Neuronal stem cell (in vitro differentiated cells): ENCODE measurements around the gene KRT8.
A peak's percentile ranks its signal among the peaks of the same experiment; 100 is the strongest.

ENCODE experiments used
- DNase-seq: peaks from one replicate; pipeline ENCODE4 v3.0.0-alpha.2; 2013; ENCODE audit warnings: low spot score
- H2AFZ ChIP-seq: one replicate; pipeline ENCODE4 v1.6.1; 2013; ENCODE audit warnings: mild to moderate bottlenecking, low read length, inconsistent platforms
- H2AK5ac ChIP-seq: 2 replicates; pipeline ENCODE4 v1.6.1; 2013; ENCODE audit warnings: low read depth, mild to moderate bottlenecking, inconsistent platforms, low read length, moderate library complexity, mixed read lengths
- H2BK120ac ChIP-seq: 2 replicates; pipeline ENCODE4 v1.6.1; 2013; ENCODE audit warnings: low read depth, mild to moderate bottlenecking, inconsistent platforms, low read length, moderate library complexity, mixed read lengths
- H2BK12ac ChIP-seq: one replicate; pipeline ENCODE4 v1.6.1; 2013; ENCODE audit warnings: low read length, inconsistent platforms
- H2BK15ac ChIP-seq: 2 replicates; pipeline ENCODE4 v1.6.1; 2013; ENCODE audit warnings: mild to moderate bottlenecking, low read length, inconsistent platforms, mixed read lengths
- H2BK5ac ChIP-seq: one replicate; pipeline ENCODE4 v1.6.1; 2013; ENCODE audit warnings: inconsistent platforms, mild to moderate bottlenecking, low read length, moderate library complexity
- H3K14ac ChIP-seq: one replicate; pipeline ENCODE4 v1.6.1; 2013; ENCODE audit warnings: low read length, inconsistent platforms
- H3K18ac ChIP-seq: 2 replicates; pipeline ENCODE4 v1.6.1; 2013; ENCODE audit warnings: low read length, inconsistent platforms
- H3K23ac ChIP-seq: 2 replicates; pipeline ENCODE4 v1.6.1; 2013; ENCODE audit warnings: low read depth, mild to moderate bottlenecking, mixed read lengths, low read length, inconsistent platforms; ENCODE audit not compliant: poor library complexity
- H3K27ac ChIP-seq: replicated peaks from 3 replicates; pipeline ENCODE4 v1.5.1; 2013; ENCODE audit warnings: low read length, inconsistent platforms
- H3K27me3 ChIP-seq, 3 experiments: 2 replicates each; pipeline ENCODE4 v1.6.1; 2013; ENCODE audit warnings: low read length in 3 of 3, mild to moderate bottlenecking in 2 of 3, inconsistent platforms in 1 of 3, low read depth in 1 of 3, mixed read lengths in 1 of 3, moderate library complexity in 1 of 3; ENCODE audit not compliant: control insufficient read depth in 3 of 3, insufficient read depth in 3 of 3
- H3K36me3 ChIP-seq, 2 donors: replicated peaks in 1 of 2; 2 replicates each; pipeline ENCODE4 v1.6.1; 2013; ENCODE audit warnings: low read length in 2 of 2; ENCODE audit not compliant: control insufficient read depth in 2 of 2, insufficient read depth in 2 of 2
- H3K4ac ChIP-seq: 2 replicates; pipeline ENCODE4 v1.6.1; 2013; ENCODE audit warnings: inconsistent platforms, mild to moderate bottlenecking, low read length, moderate library complexity
- H3K4me1 ChIP-seq, 2 donors: 1 replicate in 1 of 2; 2 replicates in 1 of 2; pipeline ENCODE4 v1.6.1; 2013; ENCODE audit warnings: low read length in 2 of 2, low read depth in 1 of 2; ENCODE audit not compliant: control insufficient read depth in 2 of 2, insufficient read depth in 1 of 2
- H3K4me2 ChIP-seq: one replicate; pipeline ENCODE4 v1.6.1; 2013; ENCODE audit warnings: mild to moderate bottlenecking, low read length, inconsistent platforms; ENCODE audit not compliant: insufficient read depth, poor library complexity, severe bottlenecking
- H3K4me3 ChIP-seq, 2 donors: 2 replicates each; pipeline ENCODE4 v1.5.1; 2013; ENCODE audit warnings: low read length in 2 of 2, mild to moderate bottlenecking in 2 of 2, inconsistent platforms in 1 of 2, moderate library complexity in 1 of 2
- H3K79me1 ChIP-seq: one replicate; pipeline ENCODE4 v1.6.1; 2013; ENCODE audit warnings: low read depth, mild to moderate bottlenecking, inconsistent platforms, low read length, moderate library complexity
- H3K9ac ChIP-seq: one replicate; pipeline ENCODE4 v1.6.1; 2013; ENCODE audit warnings: mild to moderate bottlenecking, low read depth, low read length, inconsistent platforms; ENCODE audit not compliant: poor library complexity
- H3K9me3 ChIP-seq, 2 donors: replicated peaks in 1 of 2; 2 replicates each; pipeline versions ENCODE3 to v1.6.1; 2013; ENCODE audit warnings: low read length in 2 of 2, mild to moderate bottlenecking in 2 of 2, inconsistent platforms in 1 of 2, low read depth in 1 of 2, mixed read lengths in 1 of 2, moderate library complexity in 1 of 2; ENCODE audit not compliant: control insufficient read depth in 2 of 2, insufficient read depth in 1 of 2
- H4K8ac ChIP-seq: one replicate; pipeline ENCODE4 v1.6.1; 2013; ENCODE audit warnings: low read depth, mild to moderate bottlenecking, inconsistent platforms, low read length, moderate library complexity
- H4K91ac ChIP-seq: one replicate; pipeline ENCODE4 v1.6.1; 2013; ENCODE audit warnings: low read length, low read depth, mild to moderate bottlenecking, inconsistent platforms; ENCODE audit not compliant: poor library complexity
- WGBS, 2 donors: extraction: QIAGEN DNeasy Blood & Tissue Kit; methylation state at CpG; one replicate each; pipeline ENCODE4 v1.1.7; 2013; ENCODE audit warnings: missing lambda C conversion rate in 2 of 2, mixed read lengths in 1 of 2; ENCODE audit not compliant: insufficient read length in 2 of 2, insufficient replicate concordance in 1 of 2; ENCODE audit errors: extremely low coverage in 2 of 2; 5-methylcytosine and 5-hydroxymethylcytosine counted together

The KRT8 gene

DNA sequence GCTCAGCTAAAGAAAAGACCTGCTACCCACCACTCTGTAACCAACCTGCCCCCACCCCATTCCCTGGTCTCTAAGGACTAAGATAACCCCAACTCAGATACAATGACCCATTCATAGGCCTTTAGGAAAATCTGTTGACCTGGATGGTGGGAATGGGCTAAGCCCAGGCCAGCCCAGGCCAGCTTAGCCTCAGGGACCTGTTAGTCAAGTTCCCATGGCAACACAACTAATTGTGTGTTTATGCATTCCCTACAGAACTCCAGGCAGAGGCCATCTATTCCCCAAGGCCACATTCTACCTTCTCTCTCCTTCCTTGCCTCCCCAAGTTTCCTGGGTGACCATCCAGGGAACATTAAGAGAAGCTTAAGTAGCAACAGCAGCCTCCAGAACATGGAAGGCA lies 16.1 kb upstream of the KRT8 start:
- no peak overlapping the region for H2AFZ ChIP-seq
- peak overlapping the region; percentile 73 for H3K18ac ChIP-seq
- H4K91ac ChIP-seq: no peak overlapping the region
- peak overlapping the region; percentile 39 for H2AK5ac ChIP-seq
- no peak overlapping the region for H2BK15ac ChIP-seq
- no peak overlapping the region for H3K9ac ChIP-seq
- peak overlapping the region; percentile 10 for H2BK5ac ChIP-seq
- no peak overlapping the region for H4K8ac ChIP-seq
- no peak overlapping the region for H3K14ac ChIP-seq
- no peak overlapping the region for H3K4me2 ChIP-seq
- H3K27me3 ChIP-seq: no peaks in the 10 kb centered on the region
- no peak overlapping the region for H2BK120ac ChIP-seq
- H3K23ac ChIP-seq: no peak overlapping the region
- no peak for DNase-seq
- H3K9me3 ChIP-seq: no peaks in the 10 kb centered on the region
- H3K4ac ChIP-seq: no peak overlapping the region
- H3K4me3 ChIP-seq: no peak overlapping the region
- no peak overlapping the region for H2BK12ac ChIP-seq
- peak overlapping the region; percentile 21 for H3K27ac ChIP-seq
- no peaks in the 10 kb centered on the region for H3K36me3 ChIP-seq
- H3K79me1 ChIP-seq: no peaks in the 10 kb centered on the region
- peaks cover 0 to 23% of the 10 kb centered on the region in 2 donors for H3K4me1 ChIP-seq

DNA sequence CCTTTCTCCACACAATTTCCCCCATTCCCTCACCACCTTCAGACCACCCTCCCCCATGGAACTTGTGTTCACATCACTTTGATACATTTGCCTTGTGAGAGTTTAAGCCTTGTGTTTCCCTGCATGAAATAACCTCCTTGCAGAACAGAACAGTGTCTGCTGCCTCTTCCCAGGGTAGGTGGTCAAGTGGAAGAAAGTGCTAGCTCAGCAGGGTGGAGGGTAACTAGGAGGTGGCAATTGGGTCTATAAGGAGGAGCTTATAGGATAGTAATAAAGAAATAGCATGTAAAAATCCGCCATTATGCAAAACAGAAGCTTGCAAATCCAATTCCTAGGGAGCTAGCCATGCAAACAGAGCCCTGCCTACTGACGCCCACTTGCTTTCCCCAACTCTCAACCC lies 13.9 kb upstream of the KRT8 start:
- H2BK120ac ChIP-seq: no peak overlapping the region
- H4K91ac ChIP-seq: no peak overlapping the region
- no peak overlapping the region for H3K18ac ChIP-seq
- H3K4ac ChIP-seq: no peak overlapping the region
- no peak for DNase-seq
- no peak overlapping the region for H2BK5ac ChIP-seq
- H2AK5ac ChIP-seq: no peak overlapping the region
- whole genome bisulfite sequencing, 2 donors: no CpG with 5 or more reads among the region's 2 CpGs
- no peak overlapping the region for H3K4me2 ChIP-seq
- peaks cover 0 to 10% of the 10 kb centered on the region in 2 donors for H3K4me1 ChIP-seq
- H3K27me3 ChIP-seq: no peaks in the 10 kb centered on the region
- H2AFZ ChIP-seq: no peak overlapping the region
- H4K8ac ChIP-seq: no peak overlapping the region
- H3K27ac ChIP-seq: no peak overlapping the region
- no peaks in the 10 kb centered on the region for H3K36me3 ChIP-seq
- no peaks in the 10 kb centered on the region for H3K79me1 ChIP-seq
- no peaks in the 10 kb centered on the region for H3K9me3 ChIP-seq
- H3K14ac ChIP-seq: no peak overlapping the region
- no peak overlapping the region for H2BK15ac ChIP-seq
- H3K4me3 ChIP-seq: no peak overlapping the region
- H2BK12ac ChIP-seq: no peak overlapping the region
- no peak overlapping the region for H3K9ac ChIP-seq
- H3K23ac ChIP-seq: no peak overlapping the region

DNA sequence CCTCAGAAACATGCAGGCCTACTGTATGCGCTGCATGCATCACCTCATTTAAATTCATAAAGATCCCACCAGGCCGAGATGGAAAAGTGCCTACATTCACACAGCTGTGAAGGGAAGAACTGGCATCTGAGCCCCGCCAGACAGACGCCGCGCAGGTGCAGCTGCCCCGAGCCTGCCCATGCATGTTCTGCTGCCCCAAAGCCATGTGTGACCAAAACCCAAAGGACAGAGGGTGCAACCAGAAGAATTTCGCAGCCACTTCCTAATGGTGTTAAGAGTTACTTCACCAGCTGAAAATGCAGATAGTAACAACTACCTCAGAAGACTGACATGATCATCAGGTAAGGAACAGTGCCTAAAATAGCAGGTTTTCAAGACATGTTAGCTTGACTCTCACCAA lies 13.5 kb upstream of the KRT8 start:
- no peak overlapping the region for H2BK120ac ChIP-seq
- H3K4me1 ChIP-seq: peaks cover 0 to 10% of the 10 kb centered on the region in 2 donors
- peak overlapping the region; percentile 68 for H2BK15ac ChIP-seq
- no peak overlapping the region for H3K9ac ChIP-seq
- H3K4me2 ChIP-seq: no peak overlapping the region
- no peak overlapping the region for H4K91ac ChIP-seq
- H2BK12ac ChIP-seq: no peak overlapping the region
- no peak overlapping the region for H3K14ac ChIP-seq
- DNase-seq: no peak
- no peaks in the 10 kb centered on the region for H3K27me3 ChIP-seq
- peak overlapping the region; percentile 81 for H2AK5ac ChIP-seq
- H3K27ac ChIP-seq: no peak overlapping the region
- H2BK5ac ChIP-seq: no peak overlapping the region
- WGBS, 2 donors: no CpG with 5 or more reads among the region's 8 CpGs
- no peak overlapping the region for H3K4ac ChIP-seq
- H3K18ac ChIP-seq: no peak overlapping the region
- H3K9me3 ChIP-seq: no peaks in the 10 kb centered on the region
- H3K79me1 ChIP-seq: no peaks in the 10 kb centered on the region
- H2AFZ ChIP-seq: no peak overlapping the region
- H4K8ac ChIP-seq: no peak overlapping the region
- H3K4me3 ChIP-seq: no peak overlapping the region
- no peaks in the 10 kb centered on the region for H3K36me3 ChIP-seq
- H3K23ac ChIP-seq: no peak overlapping the region

DNA sequence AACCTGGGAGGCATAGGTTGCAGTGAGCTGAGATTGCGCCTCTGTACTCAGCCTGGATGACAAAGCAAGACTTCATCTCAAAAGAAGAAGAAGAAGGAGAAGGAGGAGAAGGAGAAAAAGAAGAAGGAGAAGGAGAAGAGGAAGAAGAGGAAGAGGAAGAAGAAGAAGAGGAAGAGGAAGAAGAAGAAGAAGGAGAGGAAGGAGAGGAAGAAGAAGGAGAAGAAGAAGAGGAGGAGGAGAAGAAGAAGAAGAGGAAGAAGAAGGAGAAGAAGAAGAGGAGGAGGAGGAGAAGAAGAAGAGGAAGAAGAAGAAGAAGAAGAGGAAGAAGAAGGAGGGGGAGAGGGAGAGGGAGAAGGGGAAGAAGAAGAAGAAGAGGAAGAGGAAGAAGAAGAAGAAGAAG lies 12.9 kb upstream of the KRT8 start:
- no peak overlapping the region for H3K14ac ChIP-seq
- H3K27me3 ChIP-seq: no peaks in the 10 kb centered on the region
- no peak overlapping the region for H4K8ac ChIP-seq
- WGBS, 2 donors: no CpG with 5 or more reads among the region's 1 CpG
- H2BK15ac ChIP-seq: no peak overlapping the region
- H2AFZ ChIP-seq: no peak overlapping the region
- H3K9me3 ChIP-seq: no peaks in the 10 kb centered on the region
- DNase-seq: no peak
- no peak overlapping the region for H2AK5ac ChIP-seq
- no peak overlapping the region for H3K23ac ChIP-seq
- H3K4ac ChIP-seq: no peak overlapping the region
- H3K27ac ChIP-seq: no peak overlapping the region
- no peak overlapping the region for H2BK5ac ChIP-seq
- no peak overlapping the region for H3K4me3 ChIP-seq
- no peaks in the 10 kb centered on the region for H3K36me3 ChIP-seq
- H3K9ac ChIP-seq: no peak overlapping the region
- H4K91ac ChIP-seq: no peak overlapping the region
- H3K79me1 ChIP-seq: no peaks in the 10 kb centered on the region
- H3K4me1 ChIP-seq: peaks cover 0 to 10% of the 10 kb centered on the region in 2 donors
- H3K18ac ChIP-seq: no peak overlapping the region
- H3K4me2 ChIP-seq: no peak overlapping the region
- no peak overlapping the region for H2BK12ac ChIP-seq
- no peak overlapping the region for H2BK120ac ChIP-seq
